Mucosa of gallbladder (tissue), 1 donor: ENCODE data around the gene MFSD11. TPM values are rescaled to one million over a fixed set of nuclear protein-coding genes. Genes with fewer than 3 reads are reported as not detected.

Source experiments
- total RNA-seq: library from RNA; stranded (reverse); gene quantifications from one replicate; pipeline ENCODE4 v1.2.1, GENCODE V29; 2021
- donor health status: DM: no; HTN: no; CAD: no.

The MFSD11 gene
- total RNA-seq, 1 donor from 2014 or later, result 21.1 TPM

Other genes starting within 250 kb of the MFSD11 start
- gene RHBDF2, start 236.7 kb upstream of the MFSD11 start, total RNA-seq, result 48.8 TPM
- gene CYGB, start 200.4 kb upstream of the MFSD11 start, total RNA-seq, result 14.7 TPM
- 4.3 TPM for gene PRCD, start 198.1 kb upstream of the MFSD11 start, total RNA-seq
- gene ST6GALNAC2, start 152.3 kb upstream of the MFSD11 start, total RNA-seq, result 2.4 TPM
- 61.0 TPM for gene ST6GALNAC1, start 94.4 kb upstream of the MFSD11 start, total RNA-seq
- 217 TPM for gene MXRA7, start 27.2 kb upstream of the MFSD11 start, total RNA-seq
- 34.4 TPM for gene JMJD6, start 11.5 kb upstream of the MFSD11 start, total RNA-seq
- gene METTL23, start 11.3 kb upstream of the MFSD11 start, total RNA-seq, result 35.0 TPM
- 130 TPM for gene SRSF2, start 788 bp upstream of the MFSD11 start, total RNA-seq
- gene MGAT5B, start 130.3 kb downstream of the MFSD11 start, total RNA-seq, result 0.69 TPM